ENCODE results near the gene GPATCH3.
A peak's percentile ranks its signal among the peaks of the same experiment; 100 is the strongest.

The GPATCH3 gene

GRCh38 chr1:26922901-26923300 is 22.6 kb upstream of the GPATCH3 start:
- DNase-seq (ENCODE audit: insufficient read length, low spot score) (no peak), FAIRE-seq (no peak)
- no peak for TF ChIP-seq CTCF (IDR thresholded peaks at IDR 0.05; ENCODE audit: insufficient read depth, missing control alignments)

- DNase-seq (ENCODE audit: insufficient read length, low spot score) (no peak), FAIRE-seq (no peak)
- TF ChIP-seq CTCF (IDR thresholded peaks at IDR 0.05; ENCODE audit: insufficient read depth, missing control alignments) = no peak
These were observed 22.1 kb upstream of the GPATCH3 start for GRCh38 chr1:26922431-26922729.

GRCh38 chr1:26921540-26922430 is 21.5 kb upstream of the GPATCH3 start, which contains the start of gene NUDC:
Gene NUDC, plus strand, starts transcription at chr1:26921743. Its CDS starts 106 bp downstream, at chr1:26921849.
- no peak for TF ChIP-seq CTCF (IDR thresholded peaks at IDR 0.05; ENCODE audit: insufficient read depth, missing control alignments)
- FAIRE-seq = no peak
- DNase-seq (ENCODE audit: insufficient read length, low spot score) = peak; percentile 53

GRCh38 chr1:26921126-26921539 is 20.9 kb upstream of the GPATCH3 start:
- FAIRE-seq = no peak

GRCh38 chr1:26915204-26915842 is 15.1 kb upstream of the GPATCH3 start:
- no peak for TF ChIP-seq CTCF (IDR thresholded peaks at IDR 0.05; ENCODE audit: insufficient read depth, missing control alignments)
- FAIRE-seq = no peak
- no peak for DNase-seq (ENCODE audit: insufficient read length, low spot score)

More at GRCh38 chr1:26921126-26921539, 20.9 kb upstream of the GPATCH3 start:
- TF ChIP-seq CTCF (IDR thresholded peaks at IDR 0.05; ENCODE audit: insufficient read depth, missing control alignments) = no peak
- DNase-seq (ENCODE audit: insufficient read length, low spot score) = no peak

GRCh38 chr1:26913754-26914619 is 13.7 kb upstream of the GPATCH3 start, which contains the start of gene NR0B2:
Gene NR0B2, minus strand, starts transcription at chr1:26913975. Its CDS starts 35 bp downstream, at chr1:26913940.
- no peak for TF ChIP-seq CTCF (IDR thresholded peaks at IDR 0.05; ENCODE audit: insufficient read depth, missing control alignments)
- no peak for DNase-seq (ENCODE audit: insufficient read length, low spot score)
- FAIRE-seq = no peak
